DMS 273 (cell line): Measurements from ENCODE around the gene ZNF775.
"Not testable (repeated sequence)": the region's sequence is repeated elsewhere in the genome, so short reads cannot be mapped to it uniquely, and the experiment has no call there.

Experiments used
- DNase-seq: peaks from one replicate; lab custom pipeline; 2025; ENCODE audit not compliant: unreplicated experiment; lab: John Stamatoyannopoulos, UW

The ZNF775 gene

GRCh38 chr7:150381785-150382122 lies 2.6 kb downstream of the ZNF775 start:
- no peak for DNase-seq

GRCh38 chr7:150382123-150382843 lies 3.2 kb downstream of the ZNF775 start:
- no peak for DNase-seq

GRCh38 chr7:150382844-150383225 lies 3.7 kb downstream of the ZNF775 start:
- DNase-seq, result no peak

- DNase-seq, result peak; percentile 67
Observed at GRCh38 chr7:150383710-150384397, 4.7 kb downstream of the ZNF775 start.

GRCh38 chr7:150384406-150385301 lies 5.5 kb downstream of the ZNF775 start:
- no peak for DNase-seq

GRCh38 chr7:150385302-150385723 lies 6.2 kb downstream of the ZNF775 start:
- DNase-seq, result no peak

- DNase-seq, result not testable (repeated sequence)
Observed at GRCh38 chr7:150385884-150386283, 6.8 kb downstream of the ZNF775 start.

- DNase-seq, result no peak
Observed at GRCh38 chr7:150388306-150388705, 9.2 kb downstream of the ZNF775 start.

- peak; percentile 97 for DNase-seq
Observed at GRCh38 chr7:150388709-150389531, 9.8 kb downstream of the ZNF775 start.

GRCh38 chr7:150389532-150389816 lies 10.3 kb downstream of the ZNF775 start:
- no peak for DNase-seq

- DNase-seq, result no peak
Observed at GRCh38 chr7:150390205-150390604, 11.1 kb downstream of the ZNF775 start.

- DNase-seq, result no peak
Observed at GRCh38 chr7:150393325-150393724, 14.2 kb downstream of the ZNF775 start.

- DNase-seq, result no peak
Observed at GRCh38 chr7:150396426-150396825, 17.3 kb downstream of the ZNF775 start.

GRCh38 chr7:150396851-150397260 lies 17.7 kb downstream of the ZNF775 start:
- no peak for DNase-seq

GRCh38 chr7:150397346-150398107 lies 18.4 kb downstream of the ZNF775 start:
- DNase-seq, result no peak

- no peak for DNase-seq
Observed at GRCh38 chr7:150398108-150398964, 19.2 kb downstream of the ZNF775 start.

- DNase-seq, result no peak
Observed at GRCh38 chr7:150398965-150399320, 19.8 kb downstream of the ZNF775 start.

- no peak for DNase-seq
Observed at GRCh38 chr7:150399421-150400007, 20.4 kb downstream of the ZNF775 start.
